GM12873 (cell line): ENCODE data around the gene INHBE.

Experiments
- CTCF ChIP-seq: IDR thresholded peaks from 2 replicates; pipeline ENCODE4 v1.5.1; 2012; ENCODE audit warnings: low read depth, mild to moderate bottlenecking, moderate library complexity, low read length, control low read depth; ENCODE audit not compliant: insufficient read depth; ENCODE audit errors: missing control alignments

The INHBE gene

GRCh38 chr12:57448669-57449068 is 6.4 kb upstream of the INHBE start:
- no peak for TF ChIP-seq CTCF

- TF ChIP-seq CTCF, result no peak
Observed at GRCh38 chr12:57449375-57449774, 5.7 kb upstream of the INHBE start.

GRCh38 chr12:57450057-57450456 is 5.0 kb upstream of the INHBE start:
- no peak for TF ChIP-seq CTCF

DNA sequence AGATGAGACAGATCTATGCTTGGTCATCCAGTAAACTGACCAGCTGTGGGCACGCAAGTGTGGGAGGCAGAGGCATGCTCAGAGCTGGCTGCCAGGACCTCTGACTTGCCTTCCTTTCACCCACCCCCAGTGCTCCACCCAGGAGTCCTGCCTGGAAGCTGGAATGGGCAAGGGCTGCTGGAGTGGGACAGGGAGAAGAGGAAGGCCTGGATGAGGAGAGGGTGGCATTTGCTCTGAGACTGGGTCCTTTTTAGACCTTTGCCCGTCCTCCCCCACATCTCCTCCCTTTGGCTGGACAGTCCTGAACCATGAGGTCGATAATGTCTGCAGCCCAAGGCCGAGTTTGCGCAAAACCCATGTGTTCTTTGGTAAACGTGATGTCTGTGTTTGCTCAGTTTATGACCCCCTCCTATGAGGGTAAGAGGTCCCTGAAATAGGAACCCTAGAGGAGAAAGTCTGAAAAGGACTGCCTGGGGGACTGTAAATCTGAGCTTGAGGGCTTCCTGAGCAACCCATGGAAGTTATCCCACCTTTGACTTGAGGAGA is 3.8 kb upstream of the INHBE start:
- no peak for TF ChIP-seq CTCF

GRCh38 chr12:57452181-57452936 is 2.7 kb upstream of the INHBE start:
- no peak for TF ChIP-seq CTCF

- peak; percentile 95 for TF ChIP-seq CTCF
Observed at GRCh38 chr12:57452937-57453509, 2.1 kb upstream of the INHBE start.

DNA sequence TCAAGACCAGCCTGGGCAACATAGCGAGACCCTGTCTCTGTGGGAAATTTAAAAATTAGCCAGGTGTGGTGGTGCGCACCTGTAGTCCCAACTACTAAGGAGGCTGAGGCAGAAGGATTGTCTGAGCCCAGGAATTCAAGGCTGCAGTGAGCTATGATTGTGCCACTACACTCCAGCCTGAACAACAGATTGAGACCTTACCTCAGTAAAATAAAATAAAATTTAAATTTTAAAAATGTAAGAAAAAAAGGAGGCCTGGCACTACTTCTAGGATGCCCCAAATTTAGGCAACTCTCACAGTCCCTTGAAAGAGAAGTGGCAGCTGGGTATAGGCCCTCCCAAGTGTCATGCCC is 918 bp upstream of the INHBE start:
- no peak for TF ChIP-seq CTCF
